Astrocyte (in vitro differentiated cells and primary cell): Measurements from ENCODE around the gene CDH7.

Experiments used
- EZH2 ChIP-seq: IDR thresholded peaks from 2 replicates; pipeline ENCODE4 v1.6.1; 2012; ENCODE audit warnings: mild to moderate bottlenecking, low read length, inconsistent platforms; ENCODE audit not compliant: insufficient read depth
- TF ChIP-seq, protein P1 (sequence below): IDR thresholded peaks from 2 replicates; pipeline ENCODE4 v1.5.1; 2011; ENCODE audit warnings: low read depth, mild to moderate bottlenecking, inconsistent platforms, low read length, moderate library complexity; ENCODE audit not compliant: insufficient read depth

DNA sequence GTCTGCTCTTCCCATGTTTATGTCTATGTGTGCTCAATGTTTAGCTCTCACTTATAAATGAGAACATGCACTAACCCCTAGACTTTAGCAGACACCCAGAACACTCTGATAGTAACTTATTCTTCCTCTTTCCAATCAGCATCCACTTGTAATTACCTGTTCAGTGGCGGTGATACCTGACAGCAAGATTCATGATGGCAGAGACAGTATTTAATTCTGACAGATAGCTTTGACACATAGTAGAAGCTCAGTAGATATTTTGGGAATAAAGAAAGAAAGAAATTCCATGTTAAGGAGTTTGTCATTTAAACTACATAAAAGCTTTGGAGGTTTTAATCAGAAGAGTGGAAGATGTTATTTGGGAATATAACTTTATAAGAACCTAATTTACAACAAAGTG lies 171.3 kb downstream of the CDH7 start:
- TF ChIP-seq, protein P1, sequence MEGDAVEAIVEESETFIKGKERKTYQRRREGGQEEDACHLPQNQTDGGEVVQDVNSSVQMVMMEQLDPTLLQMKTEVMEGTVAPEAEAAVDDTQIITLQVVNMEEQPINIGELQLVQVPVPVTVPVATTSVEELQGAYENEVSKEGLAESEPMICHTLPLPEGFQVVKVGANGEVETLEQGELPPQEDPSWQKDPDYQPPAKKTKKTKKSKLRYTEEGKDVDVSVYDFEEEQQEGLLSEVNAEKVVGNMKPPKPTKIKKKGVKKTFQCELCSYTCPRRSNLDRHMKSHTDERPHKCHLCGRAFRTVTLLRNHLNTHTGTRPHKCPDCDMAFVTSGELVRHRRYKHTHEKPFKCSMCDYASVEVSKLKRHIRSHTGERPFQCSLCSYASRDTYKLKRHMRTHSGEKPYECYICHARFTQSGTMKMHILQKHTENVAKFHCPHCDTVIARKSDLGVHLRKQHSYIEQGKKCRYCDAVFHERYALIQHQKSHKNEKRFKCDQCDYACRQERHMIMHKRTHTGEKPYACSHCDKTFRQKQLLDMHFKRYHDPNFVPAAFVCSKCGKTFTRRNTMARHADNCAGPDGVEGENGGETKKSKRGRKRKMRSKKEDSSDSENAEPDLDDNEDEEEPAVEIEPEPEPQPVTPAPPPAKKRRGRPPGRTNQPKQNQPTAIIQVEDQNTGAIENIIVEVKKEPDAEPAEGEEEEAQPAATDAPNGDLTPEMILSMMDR = no peak
- TF ChIP-seq EZH2 = no peak
